ENCODE data around the gene CPSF2. TPM values are rescaled to one million over a fixed set of nuclear protein-coding genes. Genes with fewer than 3 reads are reported as not detected.

CPSF2 gene
- total RNA-seq, 1 experiment from 2014 or later, result 80.3 TPM

DNA sequence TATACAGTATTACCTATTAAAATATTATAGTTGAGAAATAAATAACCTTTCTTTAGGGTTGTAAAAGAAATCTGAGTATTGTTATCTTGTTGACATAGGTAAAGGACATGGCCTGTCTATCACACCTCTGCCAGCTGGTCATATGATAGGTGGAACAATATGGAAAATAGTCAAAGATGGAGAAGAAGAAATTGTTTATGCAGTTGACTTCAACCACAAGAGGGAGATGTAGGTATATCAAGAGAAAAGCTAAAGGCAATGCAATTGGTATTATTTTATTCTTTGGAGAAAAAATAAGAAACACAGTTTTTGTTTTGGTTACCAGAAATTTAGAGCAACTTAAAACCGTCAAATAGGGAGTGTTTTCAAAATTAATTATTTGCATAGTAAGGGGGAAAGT is 13.5 kb downstream of the CPSF2 start:
- CTCF ChIA-PET, result interaction anchor here (1.8 kb wide), 1 partner anchor 29 kb away, joined by 8 read pairs; the partner anchor contains the start of gene ATXN3

GRCh38 chr14:92143309-92143708 is 21.5 kb downstream of the CPSF2 start:
- BruUV-seq (replicated peaks), result no TSS peak

More for the DNA sequence above, 13.5 kb downstream of the CPSF2 start:
- H3K27ac Mint-ChIP-seq (ENCODE audit: unreplicated experiment), result no peak overlapping the region
- no peaks in the 10 kb centered on the region for H3K4me1 Mint-ChIP-seq (ENCODE audit: low read depth, unreplicated experiment)
- Histone ChIP-seq H3K4me3 (ENCODE audit: low read depth, low read length) (no peak overlapping the region), H3K27me3 (replicated peaks; ENCODE audit: control insufficient read depth, insufficient read depth, low read length) (no peaks in the 10 kb centered on the region), H3K9me3 (no peaks in the 10 kb centered on the region), H3K36me3 (ENCODE audit: control insufficient read depth, insufficient read depth, low read length) (no peaks in the 10 kb centered on the region), H3K4me1 (no peaks in the 10 kb centered on the region)
- peaks cover 52% of the 10 kb centered on the region for H3K36me3 Mint-ChIP-seq (ENCODE audit: insufficient read depth, unreplicated experiment)
- DNase-seq, result no peak
- peak in 1 of 2 experiments; percentile 33 for TF ChIP-seq CTCF (IDR thresholded peaks at IDR 0.05; ENCODE audit: insufficient read depth in 1 of 2, low read depth in 1 of 2, low read length in 1 of 2, severe bottlenecking in 1 of 2, unreplicated experiment in 1 of 2)
- no peaks in the 10 kb centered on the region for H3K27me3 Mint-ChIP-seq (ENCODE audit: insufficient read depth, unreplicated experiment)
- no peak overlapping the region for H3K4me3 Mint-ChIP-seq (ENCODE audit: unreplicated experiment)
- intact Hi-C loops (cut with micrococcal nuclease; ENCODE audit: unreplicated experiment), result no loop called here
- H3K9me3 Mint-ChIP-seq (ENCODE audit: unreplicated experiment), result no peaks in the 10 kb centered on the region
- no TSS peak for BruUV-seq (replicated peaks)
- POLR2A ChIA-PET, result interaction anchor here (0.5 kb wide), 1 partner anchor 14 kb away, joined by 3 read pairs; the partner anchor contains the start of gene NDUFB1

GRCh38 chr14:92143962-92144361 is 22.2 kb downstream of the CPSF2 start:
- ChIA-PET POLR2A (no interaction called here), CTCF (no interaction called here)
- Histone ChIP-seq H3K4me3 (ENCODE audit: low read depth, low read length) (no peak overlapping the region), H3K9me3 (no peaks in the 10 kb centered on the region), H3K4me1 (no peaks in the 10 kb centered on the region), H3K36me3 (ENCODE audit: control insufficient read depth, insufficient read depth, low read length) (peaks cover 2% of the 10 kb centered on the region), H3K27me3 (replicated peaks; ENCODE audit: control insufficient read depth, insufficient read depth, low read length) (no peaks in the 10 kb centered on the region)
- H3K27ac Mint-ChIP-seq (ENCODE audit: unreplicated experiment), result no peak overlapping the region
- no peaks in the 10 kb centered on the region for H3K27me3 Mint-ChIP-seq (ENCODE audit: insufficient read depth, unreplicated experiment)
- H3K9me3 Mint-ChIP-seq (ENCODE audit: unreplicated experiment), result no peaks in the 10 kb centered on the region
- H3K4me3 Mint-ChIP-seq (ENCODE audit: unreplicated experiment), result no peak overlapping the region
- DNase-seq, result no peak
- H3K36me3 Mint-ChIP-seq (ENCODE audit: insufficient read depth, unreplicated experiment), result peaks cover 56% of the 10 kb centered on the region
- no peak for TF ChIP-seq CTCF (IDR thresholded peaks at IDR 0.05; ENCODE audit: insufficient read depth in 1 of 2, low read depth in 1 of 2, low read length in 1 of 2, severe bottlenecking in 1 of 2, unreplicated experiment in 1 of 2)
- H3K4me1 Mint-ChIP-seq (ENCODE audit: low read depth, unreplicated experiment), result no peaks in the 10 kb centered on the region
- intact Hi-C loops (cut with micrococcal nuclease; ENCODE audit: unreplicated experiment), result no loop called here
- no TSS peak for BruUV-seq (replicated peaks)

More at GRCh38 chr14:92143309-92143708, 21.5 kb downstream of the CPSF2 start:
- peaks cover 62% of the 10 kb centered on the region for H3K36me3 Mint-ChIP-seq (ENCODE audit: insufficient read depth, unreplicated experiment)
- Histone ChIP-seq H3K27me3 (replicated peaks; ENCODE audit: control insufficient read depth, insufficient read depth, low read length) (no peaks in the 10 kb centered on the region), H3K9me3 (no peaks in the 10 kb centered on the region), H3K36me3 (ENCODE audit: control insufficient read depth, insufficient read depth, low read length) (peaks cover 2% of the 10 kb centered on the region), H3K4me3 (ENCODE audit: low read depth, low read length) (no peak overlapping the region), H3K4me1 (no peaks in the 10 kb centered on the region)
- CTCF ChIA-PET, result no interaction called here
- POLR2A ChIA-PET, result no interaction called here
- H3K27ac Mint-ChIP-seq (ENCODE audit: unreplicated experiment), result no peak overlapping the region
- no peaks in the 10 kb centered on the region for H3K4me1 Mint-ChIP-seq (ENCODE audit: low read depth, unreplicated experiment)
- no peak overlapping the region for H3K4me3 Mint-ChIP-seq (ENCODE audit: unreplicated experiment)
- H3K27me3 Mint-ChIP-seq (ENCODE audit: insufficient read depth, unreplicated experiment), result no peaks in the 10 kb centered on the region
- no peaks in the 10 kb centered on the region for H3K9me3 Mint-ChIP-seq (ENCODE audit: unreplicated experiment)
- intact Hi-C loops (cut with micrococcal nuclease; ENCODE audit: unreplicated experiment), result no loop called here
- no peak for DNase-seq
- no peak for TF ChIP-seq CTCF (IDR thresholded peaks at IDR 0.05; ENCODE audit: insufficient read depth in 1 of 2, low read depth in 1 of 2, low read length in 1 of 2, severe bottlenecking in 1 of 2, unreplicated experiment in 1 of 2)
